HG02884 (cell line): ENCODE results near the gene KLHL18.

ENCODE experiments used
- ATAC-seq: cut with Tn5 transposase; IDR thresholded peaks from one replicate; pipeline ENCODE4 v1.9.1; 2021; ENCODE audit warnings: mild to moderate bottlenecking, moderate library complexity; ENCODE audit not compliant: unreplicated experiment

The KLHL18 gene

DNA sequence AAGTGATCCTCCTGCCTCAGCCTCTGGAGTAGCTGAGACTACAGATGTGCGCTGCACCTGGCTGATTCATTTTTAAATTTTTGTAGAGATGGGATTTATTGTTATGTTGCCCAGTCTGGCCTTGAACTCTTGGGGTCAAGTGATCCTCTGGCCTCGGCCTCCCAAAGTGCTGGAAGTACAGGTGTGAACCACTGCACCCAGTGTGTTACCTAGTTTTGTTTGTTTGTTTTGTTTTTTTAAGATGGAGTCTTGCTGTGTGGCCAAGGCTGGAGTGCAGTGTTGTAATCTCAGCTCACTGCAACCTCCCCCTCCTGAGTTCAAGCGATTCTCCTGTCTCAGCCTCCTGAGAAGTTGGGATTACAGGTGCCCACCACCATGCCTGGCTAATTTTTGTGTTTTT lies 110.2 kb downstream of the KLHL18 start:
- ATAC-seq, result no peak

DNA sequence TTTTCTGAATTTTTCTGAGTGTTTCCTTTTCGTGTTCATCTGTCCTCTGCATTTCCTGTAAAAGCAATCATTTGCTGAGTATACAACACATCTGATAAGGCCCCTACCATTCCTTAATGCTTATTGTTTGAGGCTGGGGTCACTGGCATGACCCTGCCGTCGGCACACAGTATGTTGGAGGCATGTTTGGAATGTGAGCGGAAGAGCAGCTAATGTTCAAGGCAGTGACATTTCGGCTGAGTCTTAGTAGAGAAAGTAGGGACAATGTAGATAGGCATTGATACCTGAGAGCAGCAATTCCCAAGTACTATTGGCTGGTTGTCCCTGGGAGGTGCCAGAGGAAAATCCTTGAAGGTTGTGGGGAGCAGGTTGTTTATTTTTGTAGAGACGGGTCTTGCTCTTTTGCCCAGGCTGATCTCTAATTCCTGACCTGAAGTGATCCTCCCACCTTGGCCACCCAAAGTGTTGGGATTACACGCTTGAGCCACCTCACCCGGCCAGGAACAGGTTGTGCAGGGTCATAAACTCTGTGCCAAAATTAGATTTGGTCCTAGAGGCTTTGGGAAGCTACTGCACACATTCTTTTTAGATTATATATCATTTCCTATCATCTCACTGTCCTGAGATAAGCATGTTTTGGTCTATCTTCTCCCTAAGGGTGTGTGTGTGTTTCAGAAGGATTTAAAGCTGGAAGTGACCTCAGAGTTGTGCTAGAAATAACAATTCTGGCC lies 111.6 kb downstream of the KLHL18 start:
- ATAC-seq, result no peak

DNA sequence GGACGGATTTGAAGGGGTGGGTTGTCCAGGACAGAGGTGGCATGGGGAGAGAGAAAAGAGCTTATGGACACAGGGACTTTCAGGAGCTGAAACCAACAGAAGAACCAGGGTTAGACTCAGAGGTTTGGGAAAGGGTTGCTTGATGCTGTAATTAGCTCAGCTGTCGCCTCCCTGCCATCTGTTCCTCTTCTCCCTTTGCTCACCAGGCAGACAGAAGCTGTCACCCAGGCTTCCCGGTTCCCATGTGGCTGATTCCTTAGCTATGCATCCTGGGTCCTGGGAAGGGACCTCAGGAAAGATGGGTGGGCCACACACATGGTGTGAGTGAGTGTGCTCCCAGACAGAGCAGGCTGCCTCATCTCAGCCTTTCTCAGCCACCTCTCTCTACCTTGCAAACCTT lies 112.1 kb downstream of the KLHL18 start:
- ATAC-seq, result no peak
